Endothelial cell of umbilical vein (primary cell): ENCODE results near the gene MED29. TPM values are rescaled to one million over a fixed set of nuclear protein-coding genes. Genes with fewer than 3 reads are reported as not detected.

Experiments
- BruUV-seq: library from RNA; stranded (reverse); fragments of 400-500 nt; replicated peaks from 2 replicates; lab custom pipeline; 2021; lab: Mats Ljungman, UMichigan
- CTCF ChIA-PET: fragments of 300-600, 350-600 bp; sonication (Branson Sonifier 250); formaldehyde crosslinking; loops from one replicate; lab custom pipeline; 2021; ENCODE audit warnings: antibody characterized with exemption, inconsistent platforms; lab: Charles Lee
- POLR2A ChIA-PET: fragments of 300-600, 350-600 bp; sonication (Branson Sonifier 250); formaldehyde crosslinking; loops from one replicate; lab custom pipeline; 2021; ENCODE audit warnings: antibody characterized with exemption, inconsistent platforms; lab: Charles Lee
- DNase-seq: peaks from one replicate; pipeline ENCODE4 v3.0.0-alpha.2; 2011; ENCODE audit warnings: low read depth, low spot score
- FAIRE-seq: peaks from 2 replicates; lab custom pipeline; 2011; peaks lifted over from hg19 to GRCh38; lab: Jason Lieb, UNC
- H2AFZ ChIP-seq: 2 replicates; pipeline ENCODE4 v1.6.0; 2012; ENCODE audit warnings: low read depth, low read length, control low read depth, inconsistent platforms
- H3K27ac ChIP-seq: 2 replicates; pipeline ENCODE4 v1.5.1; 2011; ENCODE audit warnings: low read depth, mild to moderate bottlenecking, control low read depth, low read length, moderate library complexity; ENCODE audit not compliant: insufficient read depth
- H3K27me3 ChIP-seq, 2 experiments: 2 replicates each; pipeline versions ENCODE4 v1.6.0 to v1.6.1; 2011; ENCODE audit warnings: low read length in 2 of 2, mixed read lengths in 1 of 2; ENCODE audit not compliant: control insufficient read depth in 2 of 2, insufficient read depth in 2 of 2
- H3K36me3 ChIP-seq, 2 experiments: 2 replicates in 1 of 2; 3 replicates in 1 of 2; pipeline ENCODE4 v1.5.1; 2011; ENCODE audit warnings: low read length in 2 of 2, mild to moderate bottlenecking in 1 of 2, moderate library complexity in 1 of 2; ENCODE audit not compliant: control insufficient read depth in 2 of 2, insufficient read depth in 2 of 2; ENCODE audit errors: extremely low read depth in 1 of 2
- H3K4me1 ChIP-seq: 3 replicates; pipeline ENCODE4 v1.5.1; 2011; ENCODE audit warnings: mild to moderate bottlenecking, low read length; ENCODE audit not compliant: control insufficient read depth, insufficient read depth; ENCODE audit errors: extremely low read depth
- H3K4me2 ChIP-seq: 2 replicates; pipeline ENCODE4 v1.6.1; 2011; ENCODE audit warnings: low read length, control low read depth, mixed read lengths; ENCODE audit not compliant: insufficient read depth
- H3K4me3 ChIP-seq, 3 experiments: fragments of 200-600 bp in 1 of 3; sonication (generic), shearing (Covaris generic) in 1 of 3; replicated peaks in 1 of 3; 2 replicates each; pipeline ENCODE4 v1.5.1; 2011 to 2016; ENCODE audit warnings: control low read depth in 3 of 3, low read length in 3 of 3, mild to moderate bottlenecking in 2 of 3, inconsistent platforms in 1 of 3, low read depth in 1 of 3, moderate library complexity in 1 of 3; ENCODE audit not compliant: insufficient read depth in 1 of 3
- H3K79me2 ChIP-seq: 2 replicates; pipeline ENCODE4 v1.6.0; 2012; ENCODE audit warnings: low read length, inconsistent platforms; ENCODE audit not compliant: control insufficient read depth, insufficient read depth
- H3K9ac ChIP-seq: replicated peaks from 2 replicates; pipeline ENCODE3; 2011; ENCODE audit warnings: low read length, control low read depth; ENCODE audit not compliant: insufficient read depth; ENCODE audit errors: extremely low read depth
- H3K9me1 ChIP-seq: replicated peaks from 3 replicates; pipeline ENCODE4 v1.6.0; 2011; ENCODE audit warnings: mild to moderate bottlenecking, low read length; ENCODE audit not compliant: control insufficient read depth, insufficient read depth; ENCODE audit errors: extremely low read depth
- H3K9me3 ChIP-seq: replicated peaks from 2 replicates; pipeline ENCODE4 v1.5.1; 2012; ENCODE audit warnings: low read length, inconsistent platforms; ENCODE audit not compliant: control insufficient read depth, insufficient read depth
- H4K20me1 ChIP-seq: replicated peaks from 2 replicates; pipeline ENCODE3; 2011; ENCODE audit warnings: mild to moderate bottlenecking, low read length; ENCODE audit not compliant: control insufficient read depth, insufficient read depth; ENCODE audit errors: extremely low read depth
- CTCF ChIP-seq, 2 donors: IDR thresholded peaks; 1 replicate in 1 of 2; 2 replicates in 1 of 2; pipeline ENCODE4 v1.5.1; 2011; ENCODE audit warnings: low read length in 2 of 2, mild to moderate bottlenecking in 2 of 2, moderate library complexity in 2 of 2, control low read depth in 1 of 2, inconsistent platforms in 1 of 2, low read depth in 1 of 2; ENCODE audit not compliant: insufficient read depth in 1 of 2; ENCODE audit errors: extremely low read depth in 1 of 2
- EZH2 ChIP-seq: IDR thresholded peaks from 2 replicates; pipeline ENCODE4 v1.6.1; 2012; ENCODE audit warnings: borderline replicate concordance, low read depth, mild to moderate bottlenecking, moderate library complexity, low read length, inconsistent platforms; ENCODE audit not compliant: severe bottlenecking
- FOS ChIP-seq: IDR thresholded peaks from 2 replicates; pipeline ENCODE4 v1.6.1; 2011; ENCODE audit warnings: mild to moderate bottlenecking, low read length, moderate library complexity, borderline replicate concordance; ENCODE audit not compliant: insufficient read depth
- GATA2 ChIP-seq: IDR thresholded peaks from 2 replicates; pipeline ENCODE4 v1.7.0; 2011; ENCODE audit warnings: low read depth, mild to moderate bottlenecking, moderate library complexity, mixed read lengths, low read length; ENCODE audit not compliant: insufficient read length, insufficient read depth
- JUN ChIP-seq: IDR thresholded peaks from 2 replicates; pipeline ENCODE4 v1.6.1; 2011; ENCODE audit warnings: borderline replicate concordance, low read depth; ENCODE audit not compliant: insufficient read length, insufficient read depth
- MYC ChIP-seq: IDR thresholded peaks from one replicate; pipeline ENCODE4 v1.6.1; 2011; ENCODE audit warnings: mild to moderate bottlenecking, low read depth, low read length
- POLR2A ChIP-seq: IDR thresholded peaks from 2 replicates; pipeline ENCODE4 v1.6.1; 2012; ENCODE audit warnings: low read depth, mild to moderate bottlenecking, control low read depth, low read length
- POLR2AphosphoS5 ChIP-seq: IDR thresholded peaks from 2 replicates; pipeline ENCODE4 v1.6.1; 2012; ENCODE audit warnings: low read depth, mild to moderate bottlenecking, control low read depth, low read length, moderate library complexity; ENCODE audit not compliant: insufficient read depth
- dilution Hi-C: fragments of 300-500 bp; cut with MboI; formaldehyde crosslinking; loops from one replicate; pipeline ENCODE4 v1.15.0; 2019; ENCODE audit warnings: low sequenced_read_pairs; ENCODE audit not compliant: extremely low pct_ligation_motif_present
- intact Hi-C: fragments of 100-400 bp; cut with micrococcal nuclease; formaldehyde crosslinking; loops from one replicate; pipeline ENCODE4 v1.10.0; 2022
- microRNA-seq: library from miRNA; unstranded; fragments of <30 nt; microRNA quantifications from one replicate; pipeline ENCODE4 v1.2.0, GENCODE V29; 2021; ENCODE audit warnings: borderline number of aligned reads, borderline replicate concordance
- polyA plus RNA-seq, 4 experiments: library from polyadenylated mRNA; depleted of rRNA in 3 of 4; stranded (reverse) in 3 of 4; unstranded in 1 of 4; fragments of >200 nt; gene quantifications; 2 replicates each; pipeline versions ENCODE4 v1.2.1 to v1.2.3, GENCODE V29; 2011 to 2012; ENCODE audit warnings: missing spikeins in 1 of 4
- small RNA-seq: library from RNA; depleted of rRNA; stranded (forward); fragments of <200 nt; gene quantifications from one replicate; pipeline ENCODE3, GENCODE V24; 2012; ENCODE audit warnings: low replicate concordance, low read depth; ENCODE audit not compliant: insufficient read depth, insufficient read length
- total RNA-seq: library from RNA; stranded (reverse); gene quantifications from 2 replicates; pipeline ENCODE4 v1.2.3, GENCODE V29; 2021
- TF ChIP-seq, protein P1 (sequence below): IDR thresholded peaks from 2 replicates; pipeline ENCODE4 v1.6.1; 2011; ENCODE audit not compliant: insufficient read depth, insufficient read length

MED29 gene
- total and polyA plus RNA-seq, 2 donors (not counting 3 experiments of a cell fraction or from before 2014, with no cell fraction given) = 25.5 to 50.4 TPM

DNA sequence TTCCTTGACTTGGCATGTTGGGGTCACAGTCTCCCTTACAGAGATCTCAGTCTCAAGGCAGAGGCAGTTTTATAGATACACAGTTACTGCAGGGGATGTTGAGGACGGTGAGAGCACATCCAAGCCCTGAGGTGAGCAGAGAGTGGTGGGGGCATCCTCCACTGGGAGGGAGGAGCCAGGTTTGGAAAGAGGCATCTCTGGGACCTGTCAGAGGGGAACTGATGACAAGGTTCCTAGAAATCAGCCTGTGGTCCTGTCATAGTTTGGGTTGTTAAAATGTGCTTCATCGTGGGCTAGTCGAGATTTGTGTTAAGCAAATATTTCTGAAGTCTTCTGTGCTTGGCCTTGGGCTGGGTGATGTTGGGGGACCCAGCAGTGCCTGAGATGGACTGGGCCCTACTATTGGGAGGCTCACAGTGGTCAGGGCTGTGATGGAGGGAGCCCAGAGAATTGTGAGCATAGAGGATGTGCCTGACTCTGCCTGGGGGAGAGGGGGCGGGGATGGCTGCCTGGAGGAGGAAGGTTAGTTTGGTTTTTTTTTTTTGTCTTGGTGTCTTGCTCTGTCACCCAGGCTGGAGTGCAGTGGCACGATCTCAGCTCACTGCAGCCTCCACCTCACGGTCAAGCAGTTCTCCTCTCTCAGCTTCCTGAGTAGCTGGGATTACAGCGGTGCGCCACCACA, 58.1 kb downstream of the MED29 start:
- Histone ChIP-seq H3K9ac (no peak overlapping the region), H3K27me3 (no peaks in the 10 kb centered on the region), H3K9me3 (no peaks in the 10 kb centered on the region), H3K27ac (no peak overlapping the region), H2AFZ (no peak overlapping the region), H3K79me2 (peaks cover 85% of the 10 kb centered on the region), H3K9me1 (no peaks in the 10 kb centered on the region), H3K4me3 (no peak overlapping the region), H4K20me1 (no peaks in the 10 kb centered on the region), H3K36me3 (peaks cover 6 to 19% of the 10 kb centered on the region in 2 experiments), H3K4me1 (peaks cover 20% of the 10 kb centered on the region), H3K4me2 (no peak overlapping the region)
- ChIA-PET POLR2A (interaction anchor here (0.7 kb wide), 1 partner anchor 90 kb away, joined by 3 read pairs; no protein-coding TSS in a partner anchor), CTCF (no interaction called here)
- intact Hi-C loops = loop anchor here (10.0 kb wide), 1 partner anchor 86 kb away; the partner anchor contains the start of gene EID2B
- TF ChIP-seq POLR2AphosphoS5 = no peak
- no peak for TF ChIP-seq CTCF (IDR thresholded peaks at IDR 0.05; ENCODE audit: extremely low read depth in 1 of 2, insufficient read depth in 1 of 2, low read depth in 1 of 2, low read length in 2 of 2)
- no peak for TF ChIP-seq JUN
- no peak for TF ChIP-seq FOS
- TF ChIP-seq MYC = no peak
- TF ChIP-seq EZH2 = no peak
- TF ChIP-seq GATA2 = no peak
- TF ChIP-seq, protein P1, sequence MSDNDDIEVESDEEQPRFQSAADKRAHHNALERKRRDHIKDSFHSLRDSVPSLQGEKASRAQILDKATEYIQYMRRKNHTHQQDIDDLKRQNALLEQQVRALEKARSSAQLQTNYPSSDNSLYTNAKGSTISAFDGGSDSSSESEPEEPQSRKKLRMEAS = no peak
- no peak for TF ChIP-seq POLR2A
- no TSS peak for BruUV-seq
- no peak for FAIRE-seq
- DNase-seq = no peak
- dilution Hi-C loops = no loop called here

Small RNA genes within 50 kb of the gene (microRNA-seq; reads per million reads assigned to microRNA genes)
- not detected for gene MIR4530

Small RNA genes within 50 kb of the gene (small RNA-seq; reads per million reads assigned to genes)
- gene AC011445.2 = not detected
- not detected for gene MIR4530
- not detected for gene RN7SL566P

Other genes starting within 250 kb of the MED29 start
- not detected in 2 replicates for gene NCCRP1, start 194.4 kb upstream of the MED29 start, total RNA-seq
- 0.06 TPM in 1 of 2 replicates, not detected in the other for gene NCCRP1, start 194.4 kb upstream of the MED29 start, polyA plus RNA-seq
- not detected in 2 replicates for gene SYCN, start 187.1 kb upstream of the MED29 start, total RNA-seq
- gene SYCN, start 187.1 kb upstream of the MED29 start, polyA plus RNA-seq = not detected in 2 replicates
- gene IFNL3, start 146.4 kb upstream of the MED29 start, total RNA-seq = not detected in 2 replicates
- not detected in 2 replicates for gene IFNL3, start 146.4 kb upstream of the MED29 start, polyA plus RNA-seq
- gene IFNL4, start 142.5 kb upstream of the MED29 start, total RNA-seq = not detected in 2 replicates
- gene IFNL4, start 142.5 kb upstream of the MED29 start, polyA plus RNA-seq = not detected in 2 replicates
- gene IFNL2, start 123.0 kb upstream of the MED29 start, total RNA-seq = not detected in 2 replicates
- not detected in 2 replicates for gene IFNL2, start 123.0 kb upstream of the MED29 start, polyA plus RNA-seq
- gene IFNL1, start 95.0 kb upstream of the MED29 start, total RNA-seq = not detected in 2 replicates
- not detected in 2 replicates for gene IFNL1, start 95.0 kb upstream of the MED29 start, polyA plus RNA-seq
- gene LRFN1, start 70.5 kb upstream of the MED29 start, total RNA-seq = 1.4 and 1.5 TPM in 2 replicates
- 0.38 and 0.39 TPM in 2 replicates for gene LRFN1, start 70.5 kb upstream of the MED29 start, polyA plus RNA-seq
- 39.5 and 41.5 TPM in 2 replicates for gene GMFG, start 55.3 kb upstream of the MED29 start, total RNA-seq
- 9.2 and 13.7 TPM in 2 replicates for gene GMFG, start 55.3 kb upstream of the MED29 start, polyA plus RNA-seq
- gene SAMD4B, start 49.0 kb upstream of the MED29 start, total RNA-seq = 82.1 and 87.7 TPM in 2 replicates
- 84.2 and 98.0 TPM in 2 replicates for gene SAMD4B, start 49.0 kb upstream of the MED29 start, polyA plus RNA-seq
- 53.6 and 55.1 TPM in 2 replicates for gene PAF1, start 272 bp upstream of the MED29 start, total RNA-seq
- 77.9 and 90.8 TPM in 2 replicates for gene PAF1, start 272 bp upstream of the MED29 start, polyA plus RNA-seq
- 12.2 and 26.5 TPM in 2 replicates for gene ZFP36, start 15.5 kb downstream of the MED29 start, total RNA-seq
- gene ZFP36, start 15.5 kb downstream of the MED29 start, polyA plus RNA-seq = 16.3 and 21.7 TPM in 2 replicates
- gene PLEKHG2, start 21.3 kb downstream of the MED29 start, total RNA-seq = 74.1 TPM in 2 replicates
- gene PLEKHG2, start 21.3 kb downstream of the MED29 start, polyA plus RNA-seq = 26.4 and 44.7 TPM in 2 replicates
- gene RPS16, start 44.6 kb downstream of the MED29 start, total RNA-seq = 1,735 and 1,768 TPM in 2 replicates
- 5,244 and 6,084 TPM in 2 replicates for gene RPS16, start 44.6 kb downstream of the MED29 start, polyA plus RNA-seq
- gene SUPT5H, start 54.2 kb downstream of the MED29 start, total RNA-seq = 108 and 120 TPM in 2 replicates
- 81.8 and 87.6 TPM in 2 replicates for gene SUPT5H, start 54.2 kb downstream of the MED29 start, polyA plus RNA-seq
- gene TIMM50, start 89.5 kb downstream of the MED29 start, total RNA-seq = 85.7 and 86.1 TPM in 2 replicates
- gene TIMM50, start 89.5 kb downstream of the MED29 start, polyA plus RNA-seq = 118 and 124 TPM in 2 replicates
- 0.40 and 0.55 TPM in 2 replicates for gene DLL3, start 107.6 kb downstream of the MED29 start, total RNA-seq
- 0.73 and 0.89 TPM in 2 replicates for gene DLL3, start 107.6 kb downstream of the MED29 start, polyA plus RNA-seq
- gene SELENOV, start 123.8 kb downstream of the MED29 start, total RNA-seq = not detected in 2 replicates
- gene SELENOV, start 123.8 kb downstream of the MED29 start, polyA plus RNA-seq = not detected in 2 replicates
- gene EID2B, start 141.5 kb downstream of the MED29 start, total RNA-seq = 3.0 and 3.9 TPM in 2 replicates
- gene EID2B, start 141.5 kb downstream of the MED29 start, polyA plus RNA-seq = 1.6 and 1.7 TPM in 2 replicates
- 17.4 and 19.2 TPM in 2 replicates for gene EID2, start 148.8 kb downstream of the MED29 start, total RNA-seq
- 6.6 TPM in 2 replicates for gene EID2, start 148.8 kb downstream of the MED29 start, polyA plus RNA-seq
- not detected in 2 replicates for gene LGALS13, start 211.1 kb downstream of the MED29 start, total RNA-seq
- gene LGALS13, start 211.1 kb downstream of the MED29 start, polyA plus RNA-seq = not detected in 2 replicates